ENCODE measurements around the gene POLR2E. TPM values are rescaled to one million over a fixed set of nuclear protein-coding genes. Genes with fewer than 3 reads are reported as not detected.

The POLR2E gene
- total and polyA plus RNA-seq, 2 of the 8 experiments (the other 6 are each of a cell fraction or from before 2014, with no cell fraction given), result 281 to 381 TPM

- TF ChIP-seq BACH1 (IDR thresholded peaks at IDR 0.05; ENCODE audit: low read length) (no peak), POU5F1 (IDR thresholded peaks at IDR 0.05; ENCODE audit: low read depth, low read length) (no peak), TCF12 (IDR thresholded peaks at IDR 0.05; ENCODE audit: low read depth, low read length) (no peak), GTF2F1 (IDR thresholded peaks at IDR 0.05; ENCODE audit: borderline replicate concordance, low read depth, low read length) (no peak)
Measured at GRCh38 chr19:1136201-1136600, 41.0 kb upstream of the POLR2E start (continued).
